ENCODE measurements around the gene GALNT15.

The GALNT15 gene

GRCh38 chr3:16186565-16186964 is 12.1 kb downstream of the GALNT15 start:
- Mint-ChIP-seq H3K27me3 (peaks cover 1% of the 10 kb centered on the region), H3K4me1 (ENCODE audit: low read depth) (peaks cover 4% of the 10 kb centered on the region), H3K27ac (no peak overlapping the region), H3K4me3 (no peak overlapping the region), H3K36me3 (ENCODE audit: low read depth) (no peaks in the 10 kb centered on the region), H3K9me3 (no peaks in the 10 kb centered on the region)
- intact Hi-C loops (cut with micrococcal nuclease) = no loop called here

DNA sequence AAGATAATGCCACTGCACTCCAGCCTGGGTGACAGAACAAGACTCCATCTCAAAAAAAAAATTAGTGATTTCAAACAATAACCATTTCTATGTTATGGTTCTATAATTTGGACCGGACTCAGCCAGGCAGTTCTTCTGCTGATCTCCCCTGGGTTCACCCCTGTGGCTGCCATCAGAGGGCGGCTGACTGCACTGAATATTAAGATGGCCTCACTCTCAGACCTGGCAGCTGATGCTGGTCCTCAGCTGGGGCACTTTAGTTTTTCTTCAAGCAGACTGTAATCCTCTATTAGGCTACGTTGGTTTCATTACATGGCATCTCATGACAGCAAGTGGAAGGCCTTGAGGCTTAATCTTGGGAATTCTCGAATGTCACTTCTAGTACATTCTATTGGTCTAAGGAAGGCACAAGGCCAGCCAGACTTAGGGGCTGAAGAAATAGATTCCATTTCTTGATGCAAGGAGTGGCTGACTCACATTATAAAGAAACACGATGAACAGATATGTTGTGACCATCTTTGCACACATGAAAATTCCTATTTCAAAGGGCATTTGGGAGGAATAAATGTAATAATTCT is 12.8 kb downstream of the GALNT15 start:
- Mint-ChIP-seq H3K36me3 (ENCODE audit: low read depth) (no peaks in the 10 kb centered on the region), H3K4me1 (ENCODE audit: low read depth) (no peaks in the 10 kb centered on the region), H3K27ac (no peak overlapping the region), H3K4me3 (no peak overlapping the region), H3K27me3 (peaks cover 1% of the 10 kb centered on the region), H3K9me3 (no peaks in the 10 kb centered on the region)
- intact Hi-C loops (cut with micrococcal nuclease) = no loop called here

- intact Hi-C loops (cut with micrococcal nuclease) = no loop called here
- Mint-ChIP-seq H3K4me1 (ENCODE audit: low read depth) (no peaks in the 10 kb centered on the region), H3K9me3 (no peaks in the 10 kb centered on the region)
These were observed 13.6 kb downstream of the GALNT15 start for GRCh38 chr3:16188071-16188470.

DNA sequence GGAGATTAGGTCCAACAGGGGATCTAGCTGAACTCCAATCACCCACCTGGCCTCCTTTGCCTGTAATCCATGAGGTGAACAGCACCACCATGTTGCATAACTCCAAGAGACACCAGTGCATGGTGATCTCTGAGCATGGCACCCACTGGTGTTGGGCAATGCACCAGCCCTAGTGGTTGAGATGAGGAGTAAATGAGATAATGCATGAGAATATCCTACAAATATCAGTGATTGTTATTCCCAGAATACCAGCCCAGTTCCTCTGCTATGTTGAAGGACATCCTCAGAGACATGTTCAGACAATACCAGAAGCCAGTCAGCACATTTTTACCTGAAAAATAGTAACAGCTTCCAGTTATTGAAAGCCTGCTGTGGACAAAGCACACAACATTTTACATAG is 14.7 kb downstream of the GALNT15 start:
- H3K27me3 Mint-ChIP-seq = no peaks in the 10 kb centered on the region
- intact Hi-C loops (cut with micrococcal nuclease) = no loop called here
- no peak overlapping the region for H3K4me3 Mint-ChIP-seq
- no peaks in the 10 kb centered on the region for H3K36me3 Mint-ChIP-seq (ENCODE audit: low read depth)
- no peaks in the 10 kb centered on the region for H3K9me3 Mint-ChIP-seq
- H3K4me1 Mint-ChIP-seq (ENCODE audit: low read depth) = no peaks in the 10 kb centered on the region
- H3K27ac Mint-ChIP-seq = no peak overlapping the region

More at GRCh38 chr3:16188071-16188470, 13.6 kb downstream of the GALNT15 start:
- no peak overlapping the region for H3K4me3 Mint-ChIP-seq
- no peaks in the 10 kb centered on the region for H3K36me3 Mint-ChIP-seq (ENCODE audit: low read depth)
- no peak overlapping the region for H3K27ac Mint-ChIP-seq
- H3K27me3 Mint-ChIP-seq = no peaks in the 10 kb centered on the region

- no peak overlapping the region for H3K4me3 Mint-ChIP-seq
- intact Hi-C loops (cut with micrococcal nuclease) = no loop called here
- no peaks in the 10 kb centered on the region for H3K36me3 Mint-ChIP-seq (ENCODE audit: low read depth)
- no peaks in the 10 kb centered on the region for H3K4me1 Mint-ChIP-seq (ENCODE audit: low read depth)
- H3K27me3 Mint-ChIP-seq = no peaks in the 10 kb centered on the region
- H3K9me3 Mint-ChIP-seq = no peaks in the 10 kb centered on the region
- no peak overlapping the region for H3K27ac Mint-ChIP-seq
These were observed 16.2 kb downstream of the GALNT15 start for GRCh38 chr3:16190704-16191103.

GRCh38 chr3:16191591-16191990 is 17.1 kb downstream of the GALNT15 start:
- no peaks in the 10 kb centered on the region for H3K27me3 Mint-ChIP-seq
- intact Hi-C loops (cut with micrococcal nuclease) = no loop called here

GRCh38 chr3:16192176-16192811 is 17.8 kb downstream of the GALNT15 start:
- Mint-ChIP-seq H3K36me3 (ENCODE audit: low read depth) (no peaks in the 10 kb centered on the region), H3K27me3 (no peaks in the 10 kb centered on the region), H3K4me1 (ENCODE audit: low read depth) (no peaks in the 10 kb centered on the region), H3K27ac (no peak overlapping the region), H3K4me3 (no peak overlapping the region), H3K9me3 (no peaks in the 10 kb centered on the region)
- intact Hi-C loops (cut with micrococcal nuclease) = no loop called here

More at GRCh38 chr3:16191591-16191990, 17.1 kb downstream of the GALNT15 start:
- H3K9me3 Mint-ChIP-seq = no peaks in the 10 kb centered on the region
- H3K36me3 Mint-ChIP-seq (ENCODE audit: low read depth) = no peaks in the 10 kb centered on the region
- no peak overlapping the region for H3K27ac Mint-ChIP-seq
- no peaks in the 10 kb centered on the region for H3K4me1 Mint-ChIP-seq (ENCODE audit: low read depth)
- H3K4me3 Mint-ChIP-seq = no peak overlapping the region

- no peaks in the 10 kb centered on the region for H3K9me3 Mint-ChIP-seq
- no peaks in the 10 kb centered on the region for H3K4me1 Mint-ChIP-seq (ENCODE audit: low read depth)
- H3K4me3 Mint-ChIP-seq = no peak overlapping the region
- no peaks in the 10 kb centered on the region for H3K27me3 Mint-ChIP-seq
- no peaks in the 10 kb centered on the region for H3K36me3 Mint-ChIP-seq (ENCODE audit: low read depth)
- no peak overlapping the region for H3K27ac Mint-ChIP-seq
- intact Hi-C loops (cut with micrococcal nuclease) = no loop called here
These were observed 23.9 kb downstream of the GALNT15 start for GRCh38 chr3:16198427-16198826.

DNA sequence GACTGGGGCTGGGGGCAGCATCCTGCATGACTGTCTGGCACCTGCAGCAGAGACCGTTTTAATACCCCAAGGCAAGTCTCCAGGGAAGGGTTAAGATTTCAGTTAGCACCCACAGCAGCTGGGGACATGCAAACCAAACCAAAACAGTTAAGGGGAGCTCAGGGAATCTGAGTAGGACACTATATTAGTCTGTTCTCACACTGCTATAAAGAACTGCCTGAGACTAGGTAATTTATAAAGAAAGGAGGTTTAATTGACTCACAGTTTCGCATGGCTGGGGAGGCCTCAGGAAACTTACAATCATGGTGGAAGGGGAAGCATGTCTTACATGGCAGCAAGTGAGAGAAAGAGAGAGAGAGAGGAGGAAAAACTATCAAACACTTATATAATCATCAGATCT is 25.3 kb downstream of the GALNT15 start:
- intact Hi-C loops (cut with micrococcal nuclease) = no loop called here
- no peaks in the 10 kb centered on the region for H3K4me1 Mint-ChIP-seq (ENCODE audit: low read depth)
- H3K36me3 Mint-ChIP-seq (ENCODE audit: low read depth) = no peaks in the 10 kb centered on the region
- H3K27ac Mint-ChIP-seq = no peak overlapping the region
- H3K4me3 Mint-ChIP-seq = no peak overlapping the region
- no peaks in the 10 kb centered on the region for H3K27me3 Mint-ChIP-seq
- no peaks in the 10 kb centered on the region for H3K9me3 Mint-ChIP-seq

DNA sequence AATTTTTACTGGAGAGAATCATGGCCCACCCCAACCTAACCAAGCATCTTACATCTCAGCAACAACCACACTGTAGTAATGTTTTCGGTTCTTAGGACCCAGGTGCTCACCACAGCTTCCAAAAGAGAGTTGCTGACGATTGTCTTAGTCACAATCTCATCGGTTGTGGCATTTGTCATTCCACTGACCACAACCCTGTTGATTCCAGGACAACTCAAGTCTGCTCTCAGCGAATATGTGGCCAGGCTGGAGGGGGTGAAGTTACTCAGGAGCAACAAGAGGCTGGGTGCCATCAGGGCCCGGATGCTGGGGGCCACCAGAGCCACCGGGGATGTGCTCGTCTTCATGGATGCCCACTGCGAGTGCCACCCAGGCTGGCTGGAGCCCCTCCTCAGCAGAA is 25.9 kb downstream of the GALNT15 start:
- Mint-ChIP-seq H3K9me3 (no peaks in the 10 kb centered on the region), H3K27me3 (no peaks in the 10 kb centered on the region), H3K27ac (no peak overlapping the region), H3K4me3 (no peak overlapping the region), H3K36me3 (ENCODE audit: low read depth) (no peaks in the 10 kb centered on the region), H3K4me1 (ENCODE audit: low read depth) (no peaks in the 10 kb centered on the region)
- intact Hi-C loops (cut with micrococcal nuclease) = no loop called here

DNA sequence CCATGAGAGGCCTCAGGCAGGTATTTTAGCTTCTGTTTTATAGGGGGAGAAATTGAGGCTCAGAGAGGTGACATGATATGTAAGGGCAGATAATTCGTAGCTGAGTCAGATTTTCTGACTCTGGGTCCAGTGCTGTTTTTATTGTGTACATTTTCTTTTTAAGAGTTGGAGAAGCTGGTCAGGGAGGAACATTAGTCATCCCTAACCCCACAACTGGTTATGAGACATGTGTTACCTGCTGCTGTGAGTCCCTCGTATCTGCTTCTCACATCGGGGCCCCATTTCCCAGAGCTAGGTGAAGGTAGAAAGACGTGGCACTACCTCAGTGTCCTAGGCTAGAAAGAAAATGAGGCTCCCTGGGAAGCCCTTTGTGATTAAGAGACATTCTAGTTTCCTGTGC is 28.6 kb downstream of the GALNT15 start:
- H3K4me3 Mint-ChIP-seq = no peak overlapping the region

DNA sequence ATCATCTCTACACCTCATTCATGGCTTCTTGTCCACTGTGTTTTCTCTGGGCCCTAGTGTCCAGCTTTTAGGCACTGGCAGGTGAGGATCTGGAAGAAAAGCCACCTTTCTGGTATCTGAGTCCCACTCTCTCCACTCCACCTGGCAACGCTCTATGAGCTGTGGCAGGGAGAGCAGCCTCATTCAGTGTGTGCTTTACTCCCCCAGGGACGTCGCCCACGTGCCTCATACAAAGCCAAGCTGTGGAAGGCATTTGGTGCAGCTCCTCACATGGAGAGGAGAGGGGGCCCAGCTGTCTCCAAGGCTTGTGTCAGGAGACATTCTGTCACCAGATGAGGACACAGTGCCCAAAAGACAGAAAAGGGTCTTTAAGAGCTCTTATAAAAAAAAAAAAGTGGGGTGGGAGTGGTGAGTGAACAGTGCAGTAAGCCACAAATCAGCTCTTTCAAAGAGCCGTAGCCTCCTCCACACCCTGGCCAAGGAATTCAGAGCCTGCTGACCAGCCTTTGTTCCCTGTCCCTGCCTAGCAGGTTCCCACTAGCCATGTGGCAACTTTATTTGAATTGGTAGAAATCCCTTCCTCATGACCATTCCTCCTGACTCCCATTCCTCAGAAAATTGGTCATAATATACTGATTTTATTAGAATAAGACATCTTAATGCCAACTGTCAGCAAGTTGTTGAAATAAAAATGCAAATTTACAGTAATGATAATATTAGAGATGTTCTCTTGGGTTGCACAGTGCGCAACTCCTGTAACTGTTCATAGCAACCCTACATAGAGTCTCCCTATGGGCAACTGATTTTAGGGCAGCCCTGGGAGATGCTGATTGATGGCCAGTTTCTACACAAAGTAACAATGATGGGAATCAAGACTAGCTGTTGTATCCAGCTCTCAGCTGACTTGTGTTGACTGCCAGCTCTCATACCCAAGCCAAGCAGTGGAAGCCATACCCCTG is 29.5 kb downstream of the GALNT15 start:
- Mint-ChIP-seq H3K27me3 (no peaks in the 10 kb centered on the region), H3K4me3 (no peak overlapping the region), H3K36me3 (ENCODE audit: low read depth) (no peaks in the 10 kb centered on the region), H3K4me1 (ENCODE audit: low read depth) (no peaks in the 10 kb centered on the region), H3K27ac (no peak overlapping the region), H3K9me3 (no peaks in the 10 kb centered on the region)
- intact Hi-C loops (cut with micrococcal nuclease) = no loop called here

More for the DNA sequence above, 28.6 kb downstream of the GALNT15 start:
- no peaks in the 10 kb centered on the region for H3K27me3 Mint-ChIP-seq
- H3K9me3 Mint-ChIP-seq = no peaks in the 10 kb centered on the region
- no peak overlapping the region for H3K27ac Mint-ChIP-seq
- H3K4me1 Mint-ChIP-seq (ENCODE audit: low read depth) = no peaks in the 10 kb centered on the region
- H3K36me3 Mint-ChIP-seq (ENCODE audit: low read depth) = no peaks in the 10 kb centered on the region
- intact Hi-C loops (cut with micrococcal nuclease) = no loop called here

- intact Hi-C loops (cut with micrococcal nuclease) = no loop called here
- H3K4me1 Mint-ChIP-seq (ENCODE audit: low read depth) = no peaks in the 10 kb centered on the region
- H3K27ac Mint-ChIP-seq = no peak overlapping the region
These were observed 30.3 kb downstream of the GALNT15 start for GRCh38 chr3:16204751-16205150.

DNA sequence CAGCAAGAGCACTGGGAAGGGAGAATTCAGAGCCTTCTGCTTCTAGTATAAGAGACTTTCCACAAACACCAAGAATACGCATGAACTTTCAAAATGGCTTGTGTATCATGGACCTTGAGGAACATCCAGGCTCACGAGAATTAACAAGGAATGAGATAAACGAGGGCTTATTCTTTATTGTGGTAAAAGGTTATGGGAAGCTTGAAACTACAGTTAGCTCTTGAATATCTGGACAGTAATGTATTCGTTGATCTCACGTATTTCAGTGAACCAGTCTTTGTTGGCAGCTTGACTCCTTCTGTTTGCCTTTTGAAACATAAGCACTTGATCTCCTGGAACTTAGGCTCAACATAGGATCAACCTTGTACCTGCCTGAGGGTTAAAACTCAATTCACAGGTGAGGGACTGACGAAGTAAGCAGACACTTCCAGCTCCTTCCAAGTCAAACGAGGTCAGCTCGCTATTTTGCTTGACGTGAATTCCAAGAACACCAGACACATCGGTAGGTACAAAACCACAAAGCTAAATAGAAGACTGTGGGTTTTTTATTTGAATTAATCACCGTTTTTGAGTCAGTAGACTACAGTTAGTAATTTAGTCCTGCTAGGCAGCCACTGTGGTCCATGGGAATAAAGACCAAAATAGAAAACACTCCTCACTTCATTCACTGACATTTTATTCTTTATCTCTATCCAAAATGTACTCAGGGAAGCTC is 30.8 kb downstream of the GALNT15 start:
- Mint-ChIP-seq H3K27ac (no peak overlapping the region), H3K27me3 (no peaks in the 10 kb centered on the region), H3K4me3 (no peak overlapping the region), H3K9me3 (no peaks in the 10 kb centered on the region), H3K36me3 (ENCODE audit: low read depth) (no peaks in the 10 kb centered on the region), H3K4me1 (ENCODE audit: low read depth) (no peaks in the 10 kb centered on the region)
- intact Hi-C loops (cut with micrococcal nuclease) = no loop called here

More at GRCh38 chr3:16204751-16205150, 30.3 kb downstream of the GALNT15 start:
- Mint-ChIP-seq H3K27me3 (no peaks in the 10 kb centered on the region), H3K4me3 (no peak overlapping the region), H3K9me3 (no peaks in the 10 kb centered on the region), H3K36me3 (ENCODE audit: low read depth) (no peaks in the 10 kb centered on the region)
